Hypothalamus (tissue), 51 donors: ENCODE results near the gene MKNK2.
"Not testable (repeated sequence)": the region's sequence is repeated elsewhere in the genome, so short reads cannot be mapped to it uniquely, and the experiment has no call there.

Source experiments
- DNase-seq, 51 donors: peaks; one replicate each; lab custom pipeline; 2025; lab: John Stamatoyannopoulos, UW

Gene MKNK2

GRCh38 chr19:2003874-2004273 lies 47.2 kb downstream of the MKNK2 start:
- DNase-seq, result no peak

GRCh38 chr19:1999856-2000515 lies 51.1 kb downstream of the MKNK2 start:
- peak in 1 of 51 donors; percentile 16 for DNase-seq

- DNase-seq, result no peak
Observed at GRCh38 chr19:1998712-1999708, 52.0 kb downstream of the MKNK2 start.

- DNase-seq, result no peak
Observed at GRCh38 chr19:1997353-1998233, 53.5 kb downstream of the MKNK2 start.

GRCh38 chr19:1992759-1993260 lies 58.2 kb downstream of the MKNK2 start:
- no peak for DNase-seq

GRCh38 chr19:1991018-1991913 lies 59.8 kb downstream of the MKNK2 start:
- no peak for DNase-seq

- DNase-seq, result no peak
Observed at GRCh38 chr19:1990230-1991017, 60.6 kb downstream of the MKNK2 start.

- no peak for DNase-seq
Observed at GRCh38 chr19:1989513-1990229, 61.4 kb downstream of the MKNK2 start.

GRCh38 chr19:1988464-1988863 lies 62.6 kb downstream of the MKNK2 start:
- DNase-seq, result not testable (repeated sequence)
